Stimulated activated CD4-positive, alpha-beta T cell treated with anti-CD3 and anti-CD28 coated beads, Interleukin-12 subunit alpha, Interleukin-12 subunit beta, amount 100 ng/mL, for 48 hours (primary cell): ENCODE data around the gene RHEBL1.

Source experiments
- DNase-seq, 3 donors: peaks; one replicate each; pipeline ENCODE4 v3.0.0-alpha.2; 2020; ENCODE audit warnings: low read depth in 2 of 3, low spot score in 1 of 3

The RHEBL1 gene

GRCh38 chr12:49038291-49038955, 31.4 kb downstream of the RHEBL1 start:
- no peak for DNase-seq

DNA sequence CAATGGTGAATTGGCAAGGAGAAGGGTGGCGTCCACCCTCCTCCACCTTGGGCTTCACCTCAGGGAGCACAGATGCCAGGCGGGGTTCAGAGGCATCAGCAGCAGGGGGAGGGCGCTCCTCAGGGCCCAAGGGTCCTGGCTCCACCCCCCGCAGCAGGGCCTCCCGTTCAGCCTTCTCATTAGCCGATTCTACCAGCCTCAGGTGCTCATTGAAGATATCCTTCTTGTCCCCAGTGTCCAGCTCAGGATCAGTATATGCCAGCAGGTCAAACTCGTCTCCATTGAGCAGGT, 31.9 kb downstream of the RHEBL1 start:
- no peak for DNase-seq

- no peak for DNase-seq
Observed at GRCh38 chr12:49037111-49037946, 32.5 kb downstream of the RHEBL1 start.

- no peak for DNase-seq
Observed at GRCh38 chr12:49036029-49036428, 33.8 kb downstream of the RHEBL1 start.

DNA sequence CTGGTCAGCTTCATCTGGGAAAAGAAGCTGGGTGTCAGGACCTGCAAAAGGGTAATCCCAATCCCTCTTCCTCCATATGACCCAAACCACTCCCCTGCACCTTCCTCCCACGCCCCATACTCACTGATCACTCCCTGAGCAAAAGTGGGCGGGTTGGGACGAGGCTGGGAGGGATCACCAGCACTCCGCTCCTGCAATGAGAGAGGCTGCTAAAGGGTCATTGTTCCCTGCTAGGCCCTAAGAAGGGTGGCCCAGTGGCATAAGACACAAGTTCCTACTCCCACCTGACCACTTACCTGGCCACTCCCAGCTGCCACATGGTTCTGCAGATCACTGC, 35.5 kb downstream of the RHEBL1 start:
- DNase-seq = no peak

GRCh38 chr12:49033611-49034285, 36.0 kb downstream of the RHEBL1 start:
- no peak for DNase-seq

GRCh38 chr12:49032679-49033447, 36.9 kb downstream of the RHEBL1 start:
- no peak for DNase-seq

DNA sequence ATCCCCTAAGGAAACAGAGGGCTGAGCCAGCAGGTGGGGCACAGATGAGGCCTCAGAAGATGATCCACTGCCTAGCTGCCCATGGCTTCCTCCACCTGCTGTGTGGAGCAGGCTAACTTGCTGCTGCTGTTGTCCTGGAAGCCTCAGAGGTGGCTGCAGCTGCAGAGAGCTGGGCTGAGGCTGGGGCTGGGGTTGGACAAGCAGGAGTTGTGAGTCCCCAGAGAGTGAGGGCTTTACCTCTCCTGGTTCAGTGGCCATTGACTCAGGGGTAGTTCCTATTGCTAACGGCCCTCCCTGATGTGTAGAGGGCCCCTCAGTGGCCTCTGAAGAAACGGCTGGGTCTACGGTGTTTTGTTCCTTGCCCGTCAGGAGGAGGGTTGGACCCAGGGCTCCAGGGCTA, 37.5 kb downstream of the RHEBL1 start:
- no peak for DNase-seq

DNA sequence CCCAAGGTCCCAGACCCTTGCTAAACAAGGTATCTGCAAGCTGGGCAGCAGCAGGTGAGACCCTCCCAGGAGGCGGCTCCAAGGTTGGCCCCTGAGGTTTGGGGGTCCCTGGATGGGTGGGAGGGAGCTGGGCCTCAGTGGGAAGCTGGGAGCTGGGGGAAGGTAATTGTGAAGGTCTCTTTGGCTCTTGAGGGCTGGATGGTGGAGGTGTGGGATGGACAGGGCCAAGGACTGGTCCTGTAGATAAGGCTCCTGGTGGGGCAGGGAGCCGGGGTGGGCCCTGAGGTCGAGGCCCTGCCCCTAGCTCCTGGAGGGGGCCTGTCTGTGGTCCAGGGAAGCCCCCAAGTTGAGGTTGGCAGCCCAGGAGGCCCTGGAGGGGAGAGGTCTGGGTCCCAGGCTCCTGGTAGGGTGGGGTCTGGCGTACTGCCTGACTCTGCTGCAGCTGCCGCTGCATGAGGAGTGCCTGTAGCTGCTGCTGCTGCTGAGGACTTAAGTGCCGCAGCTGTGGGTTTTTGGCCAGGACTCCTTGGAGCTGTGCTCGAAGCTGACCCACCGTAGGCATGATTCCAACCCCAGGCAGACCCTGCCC, 38.1 kb downstream of the RHEBL1 start:
- DNase-seq = no peak

DNA sequence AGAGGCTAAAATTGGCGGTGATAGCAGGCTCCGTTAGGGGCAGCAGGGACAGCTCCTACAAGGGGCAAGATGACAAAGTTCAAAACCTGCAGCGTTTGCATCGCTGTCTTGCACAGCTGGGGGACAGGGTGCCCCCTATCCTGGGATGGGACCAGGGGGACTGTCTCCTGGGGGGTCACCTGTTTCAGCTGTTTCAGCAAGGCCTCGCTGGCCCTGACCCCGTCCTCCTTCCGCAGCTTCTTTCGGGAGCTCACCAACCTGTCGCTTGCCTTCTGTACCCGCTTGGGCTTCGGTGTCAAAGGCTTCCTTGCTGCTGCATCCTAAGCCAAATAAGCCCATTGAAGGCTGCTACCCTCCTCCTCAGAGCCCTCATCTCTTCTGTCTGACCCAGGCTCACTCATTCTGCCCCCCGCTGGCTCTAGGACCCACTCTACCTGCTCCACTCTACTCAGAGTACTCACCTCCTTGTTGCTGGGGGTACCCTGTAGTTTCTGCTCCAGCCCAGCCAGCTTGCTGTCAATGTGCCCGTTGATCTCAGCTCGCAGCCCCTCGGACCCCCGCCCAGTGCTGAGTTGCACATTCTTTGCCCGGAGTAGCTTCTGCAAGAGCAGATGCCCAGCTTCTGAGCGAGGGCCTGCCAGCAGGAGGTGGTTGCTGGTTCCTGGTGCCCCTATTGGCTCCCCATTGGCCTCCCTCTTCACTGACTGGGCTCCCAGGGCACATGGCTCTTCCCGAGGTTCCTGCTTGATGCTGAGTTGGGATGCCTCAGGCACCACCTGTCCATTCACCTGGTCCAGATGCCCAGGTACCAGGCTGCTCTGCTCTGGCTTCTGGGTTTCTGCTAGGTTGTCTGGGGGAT, 38.8 kb downstream of the RHEBL1 start:
- no peak for DNase-seq

DNA sequence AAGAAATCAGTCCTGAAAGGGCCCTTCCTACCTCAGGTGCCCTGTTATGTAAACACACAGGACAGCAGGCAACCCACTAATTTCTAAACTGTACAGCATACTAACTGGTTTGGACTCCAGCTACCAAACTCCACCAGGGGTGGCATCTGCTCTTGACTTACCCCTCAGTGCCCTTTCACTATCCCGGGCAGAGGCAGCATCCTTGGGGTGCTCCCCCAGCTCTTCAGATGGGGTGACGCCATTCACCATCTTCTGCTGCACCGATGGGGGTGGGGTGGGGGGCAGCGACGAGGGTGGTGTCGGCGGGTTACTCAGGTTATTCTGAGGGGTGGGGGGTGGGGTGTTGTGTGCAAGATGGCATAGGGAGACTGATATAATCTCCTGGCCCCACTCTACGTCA, 39.7 kb downstream of the RHEBL1 start:
- DNase-seq = no peak

- DNase-seq = no peak
Observed at GRCh38 chr12:49028666-49029275, 41.0 kb downstream of the RHEBL1 start.

DNA sequence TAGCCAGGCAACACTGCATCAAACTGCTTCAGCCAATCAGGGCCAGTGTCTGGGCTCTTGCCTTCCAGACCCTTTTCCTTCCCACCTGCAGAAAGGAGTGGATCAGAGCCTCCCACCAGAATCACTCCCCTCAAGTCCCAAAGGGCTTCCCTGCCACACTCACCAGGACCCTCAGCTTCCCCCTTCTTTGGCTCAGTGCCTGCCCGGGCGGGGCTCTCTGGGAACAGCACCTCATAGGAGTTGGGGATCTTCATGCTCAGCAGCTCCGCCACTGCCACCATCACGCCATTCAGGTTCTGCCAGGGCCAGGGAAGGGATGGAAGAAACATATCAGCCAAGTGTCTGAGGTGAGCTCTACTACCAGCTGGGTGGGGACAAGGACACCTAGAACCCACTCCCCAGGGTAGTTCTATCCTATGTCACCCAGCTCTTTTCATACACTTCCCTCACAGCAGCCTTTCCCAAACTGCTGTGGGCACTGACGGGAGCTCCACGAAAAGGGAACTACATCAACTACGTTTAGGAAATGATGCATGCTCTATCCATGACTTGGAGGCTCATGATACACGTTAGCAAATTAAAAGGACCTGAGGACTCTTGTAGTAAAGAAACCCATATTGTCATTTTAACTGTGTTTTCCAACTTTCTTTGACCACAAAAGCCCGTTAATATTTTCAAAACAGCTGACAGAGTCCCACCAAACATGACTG, 41.8 kb downstream of the RHEBL1 start:
- DNase-seq = no peak

- no peak for DNase-seq
Observed at GRCh38 chr12:49026678-49027480, 42.9 kb downstream of the RHEBL1 start.

- no peak for DNase-seq
Observed at GRCh38 chr12:49026101-49026500, 43.7 kb downstream of the RHEBL1 start.

DNA sequence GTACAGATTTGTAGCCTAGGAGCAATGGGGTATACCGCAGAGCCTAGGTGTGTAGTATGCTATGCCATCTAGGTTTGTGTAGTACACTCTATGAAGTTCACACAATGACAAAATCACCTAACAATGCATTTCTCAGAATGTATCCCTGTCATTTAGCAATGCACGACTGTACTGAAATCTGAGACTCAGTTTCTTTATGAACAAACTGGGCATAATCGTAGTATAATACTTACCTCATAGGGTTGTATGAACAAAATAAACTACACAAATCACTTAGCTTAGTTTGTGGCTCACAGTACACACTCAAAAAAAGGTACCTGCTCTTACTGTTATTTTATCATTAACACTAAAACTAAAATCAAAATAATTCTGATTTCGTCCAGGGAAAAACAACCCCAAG, 44.3 kb downstream of the RHEBL1 start:
- DNase-seq = no peak

DNA sequence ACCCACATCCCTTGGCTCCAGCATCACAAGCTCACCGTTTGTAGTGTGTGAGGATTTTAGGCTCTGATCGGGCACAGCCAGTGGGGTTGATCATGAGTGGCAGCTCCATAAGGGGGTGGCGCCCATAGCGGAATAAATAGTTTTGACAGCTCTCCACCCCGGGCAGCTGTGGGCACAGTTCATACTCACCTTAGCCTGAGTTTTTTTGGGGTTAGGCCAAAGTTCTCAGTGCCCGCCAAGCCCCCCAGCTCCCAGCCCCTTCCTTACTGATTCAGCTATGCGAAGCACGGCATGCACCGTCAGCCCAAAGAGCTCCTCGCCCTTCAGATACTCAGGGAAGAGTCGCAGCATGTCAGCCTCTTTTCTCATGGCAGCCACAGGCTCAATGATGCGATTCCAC, 45.2 kb downstream of the RHEBL1 start:
- no peak for DNase-seq

GRCh38 chr12:49023812-49024211, 46.0 kb downstream of the RHEBL1 start:
- DNase-seq = no peak
